ENCODE results near the gene IFIT1B.
"Not testable (repeated sequence)": the region's sequence is repeated elsewhere in the genome, so short reads cannot be mapped to it uniquely, and the experiment has no call there.

Gene IFIT1B

DNA sequence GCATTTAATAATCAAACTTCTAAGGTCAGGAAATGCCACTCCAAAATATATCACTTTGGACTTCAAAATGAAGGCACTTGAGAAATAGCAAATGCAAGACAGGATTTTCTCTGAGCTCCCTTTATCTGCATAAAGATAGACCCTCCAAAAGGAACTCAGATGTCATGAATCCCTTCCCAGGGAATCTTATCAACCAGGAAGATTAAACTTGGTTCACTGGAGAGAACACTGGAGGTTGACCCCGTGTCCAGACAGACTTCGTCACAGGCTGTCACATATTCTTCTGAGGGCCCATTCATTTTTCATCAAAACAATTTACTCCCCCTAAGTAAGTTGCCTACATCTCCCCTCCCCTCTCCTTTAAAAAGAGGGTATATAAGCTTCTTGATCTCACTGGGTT is 28.9 kb upstream of the IFIT1B start:
- no peak for DNase-seq

DNA sequence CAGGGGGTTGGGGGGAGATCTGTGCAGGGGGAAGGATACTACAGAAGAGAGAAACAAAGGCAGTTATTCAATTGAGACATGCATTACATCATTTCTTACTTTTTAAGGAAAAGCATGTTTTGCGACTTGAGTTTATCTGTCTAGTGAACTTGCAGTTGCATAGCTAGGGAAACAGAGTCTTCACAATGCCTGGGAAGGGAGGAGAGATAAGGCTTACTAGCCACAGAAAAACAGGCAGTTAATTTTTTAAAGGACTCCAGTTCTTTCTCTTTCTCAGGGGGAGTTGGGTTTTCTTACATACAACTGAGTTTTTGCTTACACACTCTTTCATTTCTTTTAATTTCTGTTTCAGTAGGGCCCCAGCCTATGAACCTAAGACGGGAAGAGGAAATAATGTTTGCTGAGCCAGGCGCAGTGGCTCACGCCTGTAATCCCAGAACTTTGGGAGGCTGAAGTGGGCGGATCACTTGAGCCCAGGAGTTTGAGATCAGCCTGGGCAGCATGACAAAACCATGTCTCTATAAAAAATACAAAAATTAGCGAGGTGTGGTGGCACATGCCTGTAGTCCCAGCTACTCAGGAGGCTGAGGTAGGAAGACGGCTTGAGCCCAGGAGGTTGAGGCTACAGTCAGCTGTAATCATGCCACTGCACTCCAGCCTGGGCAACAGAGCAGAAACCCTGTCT is 27.1 kb upstream of the IFIT1B start:
- not testable (repeated sequence) for DNase-seq

DNA sequence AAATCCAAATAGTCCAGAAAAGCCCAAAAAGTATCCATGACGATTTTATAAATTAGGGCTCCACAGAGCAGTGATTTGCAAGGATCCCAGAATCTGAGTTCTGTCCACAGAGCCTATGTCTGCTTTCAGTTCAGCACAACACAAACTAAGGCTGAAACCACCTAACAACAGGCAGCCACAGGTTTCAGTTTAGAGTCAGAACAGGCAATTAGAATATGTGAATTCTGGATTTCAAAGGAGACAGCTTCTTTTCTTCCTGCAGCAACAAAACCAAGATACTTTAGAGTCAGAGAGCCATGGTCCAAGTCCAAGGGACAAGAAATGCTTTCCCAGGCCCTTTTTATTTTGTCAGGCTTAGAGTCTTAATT is 26.5 kb upstream of the IFIT1B start:
- DNase-seq: no peak

DNA sequence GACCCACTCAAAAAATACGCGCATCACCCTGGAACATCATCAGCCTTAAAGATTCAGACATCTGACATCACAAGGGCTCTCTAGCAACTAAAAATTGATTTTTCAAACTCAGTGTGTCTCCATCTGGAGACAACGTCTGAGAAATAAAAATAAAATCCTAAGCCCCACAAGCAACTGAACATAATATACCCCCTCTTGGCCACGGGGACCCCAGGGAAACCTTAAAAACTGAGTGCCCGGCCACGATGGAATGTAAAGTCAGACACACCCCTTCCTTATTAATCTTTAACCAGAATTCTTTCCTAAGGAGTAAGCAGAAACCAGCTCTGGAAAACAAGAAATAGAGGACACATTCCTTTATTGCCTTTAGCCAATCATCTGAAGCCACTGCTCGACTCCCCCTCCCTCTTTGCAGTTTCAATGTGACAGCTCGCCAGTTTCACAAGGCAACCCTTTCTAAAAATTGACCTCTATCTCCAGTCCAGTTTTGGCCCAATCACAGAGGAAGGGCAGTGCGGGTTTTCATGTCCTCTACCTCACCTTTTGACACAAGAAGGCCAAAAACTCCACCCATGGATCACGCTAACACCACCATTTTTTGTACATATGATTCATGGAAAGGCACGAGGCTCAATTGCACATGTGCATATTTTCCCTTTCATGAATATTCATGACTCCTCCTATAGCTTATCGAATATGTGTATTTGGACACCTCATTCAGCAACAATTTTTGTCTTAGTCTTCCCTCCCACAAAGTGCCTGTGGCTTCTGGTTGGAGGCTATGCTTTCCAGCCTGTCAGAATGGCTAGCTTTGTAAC is 25.9 kb upstream of the IFIT1B start:
- no peak for DNase-seq

- DNase-seq: no peak
These were observed 25.1 kb upstream of the IFIT1B start for GRCh38 chr10:89352802-89353201.

DNA sequence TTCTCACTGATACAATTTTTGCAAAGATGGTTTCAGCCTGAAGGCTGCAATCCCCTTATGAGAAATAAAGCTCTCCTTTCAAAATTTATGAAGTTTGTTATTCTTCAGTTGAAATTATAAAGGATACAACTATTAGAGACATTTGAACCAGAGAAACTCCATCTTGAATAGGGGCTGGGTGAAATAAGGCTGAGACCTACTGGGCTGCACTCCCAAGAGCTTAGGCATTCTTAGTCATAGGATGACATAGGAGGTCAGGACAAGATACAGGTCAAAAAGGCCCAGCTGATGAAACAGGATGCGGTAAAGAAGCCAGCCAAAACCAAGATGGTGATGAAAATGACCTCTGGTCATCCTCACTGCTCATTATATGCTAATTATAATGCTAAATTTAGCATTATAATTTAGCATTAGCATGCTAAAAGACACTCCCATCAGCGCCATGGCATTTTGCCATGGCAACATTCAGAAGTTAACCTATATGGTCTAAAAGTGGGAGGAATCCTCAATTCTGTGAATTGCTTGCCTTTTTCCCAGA is 22.4 kb upstream of the IFIT1B start:
- no peak for DNase-seq

DNA sequence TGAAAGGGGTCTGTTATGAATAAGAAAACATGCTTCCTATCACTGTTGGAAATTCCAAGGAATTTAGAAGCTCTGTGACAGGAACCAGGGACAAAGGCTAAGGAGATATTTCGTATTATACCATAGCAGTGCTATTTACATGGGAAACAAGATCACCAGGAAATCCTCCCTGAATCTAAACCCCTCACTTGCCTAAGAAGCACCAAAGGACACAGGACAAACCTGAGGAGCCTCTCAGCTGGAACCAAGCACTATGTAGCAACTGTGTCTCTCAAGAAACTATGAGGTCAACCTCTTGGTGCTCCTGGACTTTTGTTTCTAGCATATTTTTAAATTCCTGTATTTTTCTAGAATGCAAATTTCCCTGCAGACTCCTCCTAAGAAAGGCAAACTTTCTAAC is 20.8 kb upstream of the IFIT1B start:
- no peak for DNase-seq

- DNase-seq: no peak
These were observed 19.9 kb upstream of the IFIT1B start for GRCh38 chr10:89357975-89358374.

DNA sequence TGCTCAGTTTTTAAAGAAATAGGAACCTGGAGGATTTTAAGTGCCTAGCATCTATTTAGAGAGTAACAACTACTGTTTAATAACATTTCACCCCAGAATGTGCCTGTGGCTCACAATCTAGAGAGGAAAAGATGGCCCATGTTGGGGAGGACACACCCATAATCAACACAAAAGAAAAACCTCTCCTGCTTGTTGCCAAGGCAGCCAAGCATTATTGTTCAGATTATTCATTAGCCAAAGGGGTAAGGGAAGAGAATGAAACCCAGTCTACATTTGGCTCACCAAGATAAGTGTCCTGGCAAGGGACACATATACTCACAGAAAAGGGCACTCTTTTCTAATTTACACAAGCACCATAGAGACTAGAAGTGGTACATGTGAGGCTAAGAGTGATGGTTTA is 17.7 kb upstream of the IFIT1B start:
- DNase-seq: no peak

- DNase-seq: no peak
These were observed 14.9 kb upstream of the IFIT1B start for GRCh38 chr10:89362929-89363328.

DNA sequence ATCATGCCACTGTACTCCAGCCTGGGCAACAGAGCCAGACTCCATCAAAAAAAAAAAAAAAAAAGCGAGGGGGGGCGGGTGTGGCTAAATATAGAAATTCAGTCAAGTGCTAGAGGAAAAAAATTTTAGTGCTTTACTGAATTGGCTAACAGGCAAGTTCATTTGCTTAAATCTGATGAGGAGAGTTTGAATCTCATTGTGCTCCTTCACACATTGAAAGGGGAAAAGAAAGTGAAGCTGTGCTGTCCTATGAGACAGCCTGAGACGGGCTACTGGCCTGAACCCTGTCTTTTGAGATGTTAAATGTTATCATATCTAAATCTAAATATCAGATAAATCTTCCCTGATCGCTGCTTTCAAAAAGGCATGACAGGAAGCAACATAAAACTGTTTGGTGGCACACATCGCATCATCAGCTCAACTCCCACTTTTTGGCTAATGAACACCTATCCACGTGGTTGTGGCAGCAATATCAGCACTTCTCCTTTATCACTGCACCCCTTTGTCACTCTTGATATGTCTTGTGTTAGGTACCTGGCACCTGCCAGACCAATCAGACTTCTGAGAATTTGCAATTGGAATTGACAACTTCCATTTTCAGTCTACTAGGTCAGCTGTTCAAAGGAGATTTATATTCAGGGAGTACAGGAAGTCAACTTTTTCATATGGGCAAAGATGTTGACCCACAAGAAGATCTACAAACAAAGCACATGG is 14.0 kb upstream of the IFIT1B start:
- DNase-seq: no peak

DNA sequence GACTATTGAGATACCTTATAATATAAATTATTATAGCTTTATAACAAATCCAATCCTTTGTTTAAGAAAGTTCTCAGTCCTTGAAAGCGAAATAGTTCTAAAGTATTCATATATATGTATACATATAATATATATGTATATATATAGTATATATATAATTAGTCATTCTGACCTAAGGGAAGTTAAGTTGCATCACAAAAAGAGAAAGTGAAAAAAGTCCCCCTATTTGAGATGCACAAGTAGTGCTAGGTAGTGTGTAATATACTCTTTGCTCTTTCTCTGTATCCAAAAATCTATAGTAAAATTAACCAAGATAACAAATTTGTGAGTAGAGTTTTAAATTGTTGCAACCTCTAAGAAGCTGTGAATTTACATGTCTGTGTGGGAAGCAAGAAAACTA is 13.3 kb upstream of the IFIT1B start:
- DNase-seq: no peak

DNA sequence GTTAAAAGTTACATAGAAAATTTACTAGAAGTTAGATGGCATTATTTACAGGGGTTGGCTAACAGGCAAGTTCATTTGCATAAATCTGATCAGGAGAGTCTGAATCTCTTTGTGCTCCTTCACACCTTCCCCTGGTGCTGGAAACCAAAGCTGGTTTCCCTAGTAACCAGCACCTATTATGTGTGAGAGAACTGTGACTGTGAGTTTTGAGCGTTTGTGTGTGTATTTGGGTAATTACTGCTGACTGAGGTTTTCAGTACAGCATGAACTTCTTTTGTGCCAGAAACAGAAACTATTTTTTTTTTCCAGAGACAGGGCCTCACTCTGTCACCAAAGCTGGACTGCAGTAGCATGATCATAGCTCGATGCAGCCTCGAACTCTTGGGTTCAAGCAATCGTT is 10.3 kb upstream of the IFIT1B start:
- DNase-seq: no peak

DNA sequence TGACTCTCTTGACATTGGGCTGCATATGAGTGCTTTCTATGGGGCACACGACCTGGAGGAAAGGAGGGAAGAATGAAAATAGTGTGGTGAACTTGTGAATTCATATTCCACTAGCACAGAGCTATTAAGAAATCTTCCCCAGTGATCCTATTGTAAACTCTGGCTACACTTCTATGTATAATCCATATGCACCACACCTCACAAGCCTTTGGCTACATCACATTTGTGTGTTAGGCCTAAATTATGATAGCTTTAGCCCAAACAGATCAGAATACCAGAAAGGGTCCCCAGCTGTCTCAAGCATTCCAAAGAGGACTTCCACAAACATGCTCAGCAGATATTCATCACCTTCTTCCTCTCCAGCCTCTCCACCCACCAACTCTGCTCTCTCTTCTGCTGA is 9.7 kb upstream of the IFIT1B start:
- no peak for DNase-seq

GRCh38 chr10:89369156-89370105 is 8.4 kb upstream of the IFIT1B start:
- DNase-seq: no peak

DNA sequence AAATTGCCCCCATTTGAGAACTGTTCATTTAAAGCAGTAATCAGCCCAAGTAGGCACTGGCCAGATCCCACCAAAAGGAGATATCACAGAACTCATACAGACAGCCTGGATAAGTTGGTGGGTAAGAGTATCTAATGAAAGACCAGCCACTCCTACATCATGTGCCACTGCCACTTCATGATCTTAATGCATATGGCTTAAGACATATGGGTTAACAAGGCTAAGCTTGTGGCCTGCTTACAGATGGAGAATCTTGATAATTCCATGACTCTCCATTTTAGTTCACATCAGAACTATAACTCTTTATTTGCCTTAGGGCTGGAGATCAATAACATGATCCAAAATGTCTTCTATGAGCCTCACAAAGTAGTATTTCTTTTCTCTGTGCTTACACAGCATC is 6.8 kb upstream of the IFIT1B start:
- DNase-seq: no peak

DNA sequence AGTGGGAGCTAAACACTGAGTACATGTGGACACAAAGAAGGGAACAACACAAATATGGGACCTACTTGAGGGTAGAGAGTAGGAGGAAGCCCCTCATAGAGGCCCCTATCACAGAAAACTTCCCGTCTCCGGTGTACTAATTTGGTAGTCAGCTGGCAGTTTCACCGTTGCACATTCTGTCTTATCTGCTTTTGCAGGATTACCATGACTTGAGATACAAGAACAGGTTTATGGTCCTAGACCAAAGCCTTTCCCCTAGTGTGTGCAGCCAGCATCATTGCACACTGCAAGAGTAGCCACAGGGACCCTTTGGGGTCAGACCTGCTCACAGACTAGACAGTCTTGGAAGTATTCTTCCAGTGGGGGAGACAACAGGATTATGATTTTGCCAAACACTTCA is 5.9 kb upstream of the IFIT1B start:
- DNase-seq: no peak

GRCh38 chr10:89373916-89374711 is 3.7 kb upstream of the IFIT1B start:
- DNase-seq: no peak

DNA sequence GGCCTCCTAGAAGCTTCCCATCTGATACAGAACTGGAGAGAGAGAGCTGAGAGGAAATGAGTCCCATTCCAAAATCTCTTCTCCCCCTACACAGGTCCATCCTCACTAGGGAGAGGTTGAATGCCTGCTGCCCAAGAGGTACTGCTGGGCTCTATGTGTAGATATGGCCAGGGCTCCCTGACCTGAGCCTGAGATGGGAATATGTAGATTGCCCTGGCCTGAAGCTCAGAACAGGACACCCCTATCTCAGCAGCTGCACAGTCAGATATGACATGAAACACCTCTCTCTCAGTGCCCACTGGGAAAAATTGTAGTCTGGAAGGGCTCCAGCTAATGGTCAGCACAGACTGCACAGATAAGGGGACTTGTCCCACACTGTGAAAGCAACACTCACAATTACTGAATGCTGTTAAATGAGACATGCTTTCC is 3.1 kb upstream of the IFIT1B start:
- no peak for DNase-seq

- no peak for DNase-seq
These were observed 1.2 kb downstream of the IFIT1B start for GRCh38 chr10:89379103-89379502.

DNA sequence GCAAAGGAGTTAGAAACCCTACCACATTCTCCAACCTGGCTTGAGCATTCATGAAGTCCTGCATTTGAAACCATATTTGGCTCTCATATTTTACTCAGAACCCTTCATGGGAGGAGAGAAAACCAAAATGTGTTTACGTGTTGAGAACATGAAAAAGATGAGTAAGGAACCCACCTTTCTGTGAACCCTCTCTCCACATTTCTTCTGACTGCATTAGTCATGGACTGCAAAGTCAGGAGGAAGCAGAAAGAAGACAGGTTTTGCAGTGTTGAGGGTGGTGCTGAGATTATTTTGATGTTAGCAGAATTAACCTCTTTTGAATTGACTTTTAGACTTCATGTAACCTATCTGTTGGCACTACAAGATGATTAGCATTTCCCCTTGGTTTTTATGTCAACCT is 4.9 kb downstream of the IFIT1B start:
- DNase-seq: no peak
